NCI-H82 treated with DMSO at 0.1 percent for 48 hours (cell line): ENCODE measurements around the gene CRELD2.

Experiments used
- DNase-seq: peaks from one replicate; lab custom pipeline; 2025; ENCODE audit not compliant: unreplicated experiment; lab: John Stamatoyannopoulos, UW

The CRELD2 gene

GRCh38 chr22:49929994-49930575 lies 11.7 kb downstream of the CRELD2 start:
- DNase-seq, result no peak

- DNase-seq, result no peak
These were observed 12.4 kb downstream of the CRELD2 start for GRCh38 chr22:49930596-49931412.

DNA sequence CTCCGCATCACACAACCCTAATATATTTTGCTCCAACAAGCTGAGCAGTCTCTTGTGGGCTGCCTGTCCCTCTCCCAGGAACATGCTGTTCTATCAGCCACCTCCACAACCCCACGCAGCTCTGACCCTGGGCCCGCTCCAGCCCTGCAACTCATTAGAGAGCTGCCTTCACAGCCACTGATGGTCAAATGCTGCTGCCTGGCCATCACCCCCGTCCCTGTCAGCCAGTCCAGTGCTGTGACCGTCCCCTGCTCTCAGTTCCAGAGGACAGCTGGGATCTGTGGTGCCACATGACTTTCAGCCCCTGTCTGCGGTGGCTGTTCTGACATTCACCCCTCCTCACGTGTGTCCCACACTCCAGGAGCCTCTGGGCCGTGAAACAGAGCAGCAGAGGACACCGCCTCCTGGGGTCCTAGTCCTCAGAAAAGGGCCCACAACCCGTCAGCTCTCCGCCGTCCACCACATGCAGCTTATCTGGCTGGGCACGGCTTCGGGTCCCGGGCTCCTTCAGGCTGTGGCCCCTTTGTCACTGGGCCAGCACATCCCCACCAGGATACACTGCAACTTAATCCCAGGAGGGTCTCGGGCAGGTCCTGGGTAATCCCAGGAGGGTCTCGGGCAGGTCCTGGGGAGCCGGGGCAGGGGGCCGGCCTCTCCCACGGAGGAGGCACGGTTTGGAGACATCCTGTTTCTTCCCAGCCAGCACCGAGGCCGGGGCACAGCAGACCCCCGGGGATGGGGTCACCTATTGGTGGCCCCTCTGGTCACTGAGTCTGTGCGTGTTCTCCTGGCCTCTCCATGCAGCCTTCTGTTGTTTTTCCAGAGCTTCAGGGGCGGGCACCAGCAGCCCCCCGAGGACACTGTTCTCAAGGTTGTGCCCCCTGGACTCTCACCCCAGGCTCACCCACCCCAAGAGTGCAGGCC lies 15.1 kb downstream of the CRELD2 start:
- DNase-seq, result no peak

- no peak for DNase-seq
These were observed 15.9 kb downstream of the CRELD2 start for GRCh38 chr22:49934160-49934890.

DNA sequence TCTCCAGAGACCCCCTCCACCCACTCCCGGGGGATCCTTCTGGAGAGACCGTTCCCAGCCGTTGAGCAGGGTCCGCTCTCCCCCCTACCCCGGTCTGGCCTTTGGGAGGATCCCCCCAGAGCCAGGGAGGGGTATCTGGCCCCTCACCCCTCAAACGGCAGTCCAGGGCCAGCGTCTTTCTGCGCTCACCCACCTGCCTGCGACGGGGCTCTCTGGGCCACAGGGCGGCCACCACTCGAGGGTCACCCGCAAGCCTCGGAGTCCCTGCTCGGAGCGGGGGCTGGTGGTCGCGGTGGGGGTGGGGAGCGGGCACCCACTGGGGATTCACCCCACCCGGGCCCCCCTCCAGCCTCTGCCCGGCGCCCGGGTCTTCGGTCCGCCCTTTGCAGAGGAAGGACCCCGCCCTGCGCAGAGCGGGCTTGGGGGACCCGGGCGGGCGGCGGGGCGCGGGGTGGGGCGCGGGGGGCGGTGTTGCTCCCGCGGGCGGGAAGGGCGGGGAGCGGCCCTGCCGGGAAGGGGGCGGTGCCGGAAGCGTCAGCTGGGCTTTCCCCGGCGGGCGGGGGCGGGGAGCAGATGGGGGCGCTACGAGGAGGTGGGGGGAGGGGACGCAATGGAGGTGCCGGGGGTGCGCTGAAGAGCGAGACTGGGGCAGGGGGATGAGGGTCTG lies 16.6 kb downstream of the CRELD2 start:
- DNase-seq, result peak; percentile 5

DNA sequence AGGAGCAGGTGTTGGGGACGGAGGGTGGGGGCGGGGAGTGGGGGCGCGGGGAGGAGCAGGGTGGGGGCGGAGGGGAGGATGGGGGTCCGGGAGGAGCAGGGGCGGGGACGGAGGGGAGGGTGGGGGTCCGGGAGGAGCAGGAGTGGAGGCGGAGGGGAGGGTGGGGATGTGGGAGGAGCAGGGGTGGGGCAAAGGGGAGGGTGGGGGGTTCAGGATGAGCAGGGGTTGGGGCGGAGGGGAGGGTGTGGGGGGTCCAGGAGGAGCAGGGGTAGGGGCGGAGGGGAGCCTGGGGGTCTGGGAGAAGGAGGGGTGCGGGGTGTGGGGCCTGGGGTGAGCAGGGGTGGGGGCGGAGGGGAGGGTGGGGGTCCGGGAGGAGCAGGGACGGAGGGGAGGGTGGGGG lies 17.1 kb downstream of the CRELD2 start:
- DNase-seq, result no peak

DNA sequence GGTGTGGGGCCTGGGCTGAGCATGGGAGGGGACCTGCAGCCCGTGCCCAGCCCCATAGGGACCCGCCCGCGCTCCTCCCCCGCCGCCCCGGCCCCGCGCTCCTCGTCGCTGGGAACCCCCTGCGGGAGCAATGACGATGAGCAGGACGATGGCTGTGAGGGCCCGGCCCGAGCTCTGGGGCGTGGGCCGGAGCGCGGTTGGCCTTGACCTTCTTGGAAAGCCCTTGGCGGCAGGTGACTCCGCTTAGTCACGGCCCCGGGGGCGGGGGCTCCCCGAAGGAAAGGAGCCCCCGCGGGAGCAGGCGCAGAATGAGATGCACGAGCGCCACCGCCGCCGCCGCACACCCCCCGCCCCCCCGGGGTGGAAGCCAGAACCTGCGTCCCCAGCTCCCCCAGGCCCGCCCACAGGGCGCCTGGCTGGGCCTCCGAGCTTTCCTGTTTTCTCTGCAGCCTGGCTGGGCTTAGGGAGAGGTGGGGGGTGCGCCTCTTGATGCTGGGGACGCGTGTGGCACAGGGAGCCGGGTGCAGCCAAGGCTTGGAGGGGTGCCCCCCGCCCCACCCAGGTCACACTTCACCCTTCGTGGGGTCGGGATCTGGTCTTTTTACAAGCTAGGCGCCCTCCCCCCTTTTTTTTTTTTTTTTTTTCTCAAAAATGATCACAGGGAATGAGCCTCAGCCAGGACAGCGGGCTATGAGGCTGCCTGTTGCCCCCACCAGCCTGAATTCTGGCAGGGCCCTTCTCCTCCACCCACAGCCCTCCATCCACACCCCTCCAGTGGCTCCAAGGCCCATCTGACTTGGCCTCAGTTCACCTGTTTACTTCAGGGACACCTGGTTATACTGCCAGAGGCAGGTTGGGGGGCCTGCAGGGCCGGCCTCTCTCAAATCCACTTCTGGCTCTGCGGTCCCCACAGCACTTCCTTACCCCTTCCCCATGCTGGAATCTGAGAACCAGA lies 17.9 kb downstream of the CRELD2 start:
- DNase-seq, result peak; percentile 19

- no peak for DNase-seq
These were observed 18.7 kb downstream of the CRELD2 start for GRCh38 chr22:49936973-49937757.

GRCh38 chr22:49937758-49938564 lies 19.5 kb downstream of the CRELD2 start:
- no peak for DNase-seq

DNA sequence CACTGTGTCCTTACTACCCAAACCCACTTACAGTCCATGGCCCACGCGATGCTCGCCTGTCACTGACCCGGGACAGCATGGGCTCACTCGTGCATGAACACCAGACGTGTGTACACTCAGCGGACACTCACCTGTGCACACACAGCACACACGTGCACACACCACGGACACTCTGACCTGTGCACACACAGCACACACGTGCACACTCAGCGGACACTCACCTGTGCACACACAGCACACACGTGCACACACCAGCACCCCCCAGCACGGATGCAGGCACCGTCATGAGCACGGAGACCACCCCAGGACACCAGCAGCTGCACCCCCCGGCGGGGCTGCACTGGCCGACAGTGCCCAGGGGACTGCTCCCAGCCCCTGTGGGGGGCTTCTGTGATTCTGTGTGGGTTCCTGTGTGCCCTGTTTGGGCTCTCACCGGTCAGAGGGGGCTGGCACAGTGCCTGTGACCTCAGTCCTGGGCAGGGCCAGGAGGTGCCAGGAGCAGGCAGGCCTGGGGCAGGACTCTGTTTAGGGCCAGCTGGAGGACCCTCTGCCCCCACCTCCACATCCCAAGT lies 20.2 kb downstream of the CRELD2 start:
- no peak for DNase-seq

GRCh38 chr22:49941507-49942316 lies 23.3 kb downstream of the CRELD2 start:
- DNase-seq, result no peak

- no peak for DNase-seq
These were observed 24.4 kb downstream of the CRELD2 start for GRCh38 chr22:49942565-49943404.

- no peak for DNase-seq
These were observed 25.0 kb downstream of the CRELD2 start for GRCh38 chr22:49943405-49943765.

DNA sequence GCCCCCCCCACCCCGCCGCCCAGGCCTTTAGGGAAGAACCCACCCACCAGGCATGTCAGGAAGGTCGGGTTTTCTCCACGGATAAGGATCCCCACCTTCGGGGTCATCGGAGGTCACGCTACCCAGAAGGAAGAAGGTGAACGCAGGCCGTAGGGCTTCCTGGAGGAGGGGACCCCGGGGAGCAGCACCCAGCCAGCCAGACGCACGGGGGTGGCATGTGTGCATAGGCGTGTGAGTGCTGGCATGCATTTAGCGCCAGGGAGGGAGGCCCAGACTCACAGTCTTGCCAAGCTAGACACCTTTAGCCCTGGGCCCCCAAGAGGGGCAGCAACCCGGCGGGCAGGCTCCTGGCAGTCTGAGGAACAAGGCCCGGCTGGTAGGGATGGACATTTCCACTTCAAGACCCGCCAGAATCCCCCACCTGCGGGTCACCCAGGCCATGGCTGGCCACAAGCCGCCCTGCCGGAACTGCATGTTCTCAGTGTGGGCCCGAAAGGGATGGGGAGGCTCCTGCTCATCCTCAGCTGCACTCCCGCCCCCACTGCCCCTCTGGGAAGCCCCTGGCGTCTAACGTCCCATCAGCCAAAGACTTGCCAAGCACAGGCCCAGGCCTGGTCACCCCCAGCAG lies 25.5 kb downstream of the CRELD2 start:
- DNase-seq, result no peak

GRCh38 chr22:49944399-49944891 lies 26.0 kb downstream of the CRELD2 start:
- DNase-seq, result no peak
